ENCODE data around the gene PIEZO1.

Gene PIEZO1

DNA sequence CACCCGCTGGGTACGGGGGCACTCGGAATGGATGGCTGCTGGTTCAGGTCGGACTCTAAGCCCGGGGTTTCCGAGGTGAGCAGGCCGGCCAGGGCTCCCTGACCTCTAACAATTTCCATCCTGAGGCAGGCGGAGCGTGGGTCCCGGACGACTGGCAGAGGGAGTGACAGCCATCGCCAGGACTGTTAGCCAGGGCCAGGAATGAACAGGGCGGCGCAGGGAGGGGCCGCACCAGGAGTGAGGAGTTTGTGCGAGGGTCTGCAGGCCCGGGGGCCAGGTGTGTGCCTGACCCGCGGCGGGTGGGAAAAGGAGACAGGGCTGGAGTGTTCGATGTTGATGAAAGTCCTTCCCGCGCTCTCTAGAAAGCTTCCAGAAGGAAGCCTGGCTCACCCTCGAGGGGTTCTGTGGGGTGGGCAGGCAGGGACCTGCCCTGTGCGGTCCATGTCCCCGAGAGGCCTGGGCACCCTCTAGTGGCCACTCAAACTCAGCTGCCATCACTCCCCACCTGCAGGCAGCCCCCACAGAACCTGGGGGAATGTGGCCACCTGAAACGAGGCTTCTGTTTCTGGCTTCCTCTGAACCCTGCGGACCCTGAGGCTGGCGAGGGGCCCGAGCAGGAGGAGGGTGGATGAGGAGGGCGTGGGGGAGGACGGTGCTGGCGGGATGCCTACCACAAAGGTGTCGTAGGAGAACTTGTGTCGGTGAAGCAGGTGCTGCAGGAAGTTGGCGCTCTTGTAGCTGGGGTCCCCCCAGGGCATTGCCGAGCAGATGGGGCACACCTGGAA, 87.0 kb downstream of the PIEZO1 start:
- H3K4me3 ChIP-seq (ENCODE audit: control insufficient read depth, low read depth, low read length) = no peak overlapping the region
- TF ChIP-seq CTCF (IDR thresholded peaks at IDR 0.05; ENCODE audit: control insufficient read depth, insufficient read depth, low read depth, low read length, missing control alignments) = peak; percentile 34
- no peak for DNase-seq (ENCODE audit: low read depth)

DNA sequence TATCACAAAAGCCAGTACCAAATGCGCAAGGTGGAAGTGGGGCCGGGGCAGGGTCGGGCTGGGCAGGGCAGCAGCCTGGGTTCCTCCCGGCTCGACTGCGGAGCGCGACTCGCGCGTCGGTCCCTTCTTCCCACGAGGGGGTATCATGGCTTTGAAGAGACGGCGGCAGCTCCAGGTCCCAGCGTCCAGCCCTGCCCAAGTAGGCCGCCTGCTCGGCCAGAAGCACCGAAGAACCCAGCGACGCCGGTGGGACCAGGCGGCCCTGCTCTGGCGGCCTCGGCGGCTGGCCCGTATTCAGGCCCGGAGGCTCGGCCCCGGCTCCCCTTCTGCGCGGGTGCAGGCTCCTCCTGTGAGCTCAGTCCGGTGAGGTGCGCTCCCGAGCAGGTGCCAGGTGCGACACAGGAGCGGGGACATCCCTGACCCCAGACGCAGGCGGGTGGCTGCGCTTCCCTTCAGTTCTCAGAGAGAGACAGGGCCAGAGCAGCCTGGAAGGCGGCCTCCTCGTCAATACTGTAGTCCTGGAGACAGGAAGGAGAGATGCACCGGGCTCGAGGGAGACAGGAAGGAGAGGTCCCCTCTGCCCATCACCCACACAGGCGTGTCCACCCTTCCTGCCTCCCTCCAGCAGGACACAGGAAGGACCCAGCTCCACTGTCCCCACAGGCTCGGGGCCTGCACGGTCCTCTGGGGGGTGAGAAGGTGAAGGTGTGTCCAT, 87.7 kb downstream of the PIEZO1 start:
- TF ChIP-seq CTCF (IDR thresholded peaks at IDR 0.05; ENCODE audit: control insufficient read depth, insufficient read depth, low read depth, low read length, missing control alignments) = no peak
- no peak for DNase-seq (ENCODE audit: low read depth)
- no peak overlapping the region for H3K4me3 ChIP-seq (ENCODE audit: control insufficient read depth, low read depth, low read length)

- DNase-seq (ENCODE audit: low read depth) = no peak
- no peak for TF ChIP-seq CTCF (IDR thresholded peaks at IDR 0.05; ENCODE audit: control insufficient read depth, insufficient read depth, low read depth, low read length, missing control alignments)
- no peak overlapping the region for H3K4me3 ChIP-seq (ENCODE audit: control insufficient read depth, low read depth, low read length)
These were observed 88.6 kb downstream of the PIEZO1 start for GRCh38 chr16:88696441-88696840.

- TF ChIP-seq CTCF (IDR thresholded peaks at IDR 0.05; ENCODE audit: control insufficient read depth, insufficient read depth, low read depth, low read length, missing control alignments) = no peak
- no peak for DNase-seq (ENCODE audit: low read depth)
- H3K4me3 ChIP-seq (ENCODE audit: control insufficient read depth, low read depth, low read length) = no peak overlapping the region
These were observed 89.3 kb downstream of the PIEZO1 start for GRCh38 chr16:88695753-88696152.

DNA sequence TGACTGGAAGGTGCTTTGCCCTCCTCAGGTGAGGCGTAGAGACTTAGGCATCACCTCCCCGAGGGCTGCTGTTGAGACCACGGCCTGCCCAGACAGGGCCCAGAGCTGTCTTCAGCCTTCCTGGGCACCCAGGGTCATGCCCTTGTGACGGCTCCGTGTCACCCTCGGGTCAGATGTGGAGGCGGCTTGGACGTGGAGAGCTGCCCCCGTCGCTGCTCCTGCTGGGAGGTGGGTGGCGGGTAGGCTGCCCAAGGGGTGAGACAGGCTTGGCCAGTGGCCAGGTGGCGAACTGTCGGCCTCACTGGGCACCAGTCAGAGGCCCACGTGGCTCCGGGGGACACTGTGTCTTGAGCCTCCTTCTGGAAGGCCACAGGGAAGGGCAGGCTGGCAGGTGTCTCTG, 89.8 kb downstream of the PIEZO1 start:
- no peak for TF ChIP-seq CTCF (IDR thresholded peaks at IDR 0.05; ENCODE audit: control insufficient read depth, insufficient read depth, low read depth, low read length, missing control alignments)

DNA sequence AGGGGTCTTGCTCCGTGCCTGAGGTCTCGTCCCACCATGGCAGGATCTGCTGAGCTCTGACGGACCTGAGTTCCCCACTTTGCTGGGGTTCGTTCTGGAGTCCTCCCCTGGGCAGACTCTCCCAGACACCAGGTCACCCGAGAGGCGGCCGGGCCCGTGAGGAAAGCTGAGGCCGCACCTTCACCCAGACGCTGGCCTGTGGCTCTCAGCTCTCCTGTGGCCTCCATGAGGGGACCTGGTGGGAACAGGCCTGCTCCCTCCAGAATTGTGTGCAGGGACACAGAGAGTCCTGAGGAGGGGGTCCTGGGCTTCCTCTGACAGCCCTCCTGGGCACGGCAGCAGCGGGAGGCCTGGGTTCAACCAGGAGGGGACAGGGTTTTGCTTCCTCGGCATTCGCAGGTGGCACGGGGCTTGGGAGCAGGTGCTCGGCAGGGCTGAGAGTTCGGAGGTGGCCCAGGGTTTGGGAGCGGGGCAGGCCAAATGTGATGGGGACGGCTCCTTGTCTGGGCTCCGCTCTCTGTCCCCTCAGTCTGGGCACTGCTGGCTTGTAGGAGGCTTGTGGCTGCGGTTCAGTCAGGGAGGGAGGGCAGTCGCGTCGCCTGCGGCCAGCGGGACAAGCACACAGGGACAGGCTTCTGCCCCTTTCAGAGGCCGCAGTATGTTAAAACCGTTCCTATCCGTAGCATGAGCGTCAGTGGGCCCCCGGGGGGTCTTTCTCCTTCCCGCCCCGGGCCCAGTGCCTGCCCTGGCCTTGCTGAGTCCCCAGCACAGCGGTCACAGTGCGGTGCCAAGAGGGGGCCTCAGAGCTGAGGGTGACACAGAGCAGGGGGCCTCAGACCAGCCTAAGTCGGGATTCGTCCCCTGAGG, 90.6 kb downstream of the PIEZO1 start:
- DNase-seq (ENCODE audit: low read depth) = no peak
- H3K4me3 ChIP-seq (ENCODE audit: control insufficient read depth, low read depth, low read length) = no peak overlapping the region
- TF ChIP-seq CTCF (IDR thresholded peaks at IDR 0.05; ENCODE audit: control insufficient read depth, insufficient read depth, low read depth, low read length, missing control alignments) = no peak

More for the DNA sequence above, 89.8 kb downstream of the PIEZO1 start:
- no peak overlapping the region for H3K4me3 ChIP-seq (ENCODE audit: control insufficient read depth, low read depth, low read length)
- no peak for DNase-seq (ENCODE audit: low read depth)
